GM18519 (cell line): ENCODE measurements around the gene ICAM3.
"Not testable (repeated sequence)": the region's sequence is repeated elsewhere in the genome, so short reads cannot be mapped to it uniquely, and the experiment has no call there.

Experiments
- ATAC-seq: cut with Tn5 transposase; IDR thresholded peaks from one replicate; pipeline ENCODE4 v1.9.1; 2021; ENCODE audit warnings: mild to moderate bottlenecking, moderate library complexity; ENCODE audit not compliant: unreplicated experiment, low FRiP score

The ICAM3 gene, protein sequence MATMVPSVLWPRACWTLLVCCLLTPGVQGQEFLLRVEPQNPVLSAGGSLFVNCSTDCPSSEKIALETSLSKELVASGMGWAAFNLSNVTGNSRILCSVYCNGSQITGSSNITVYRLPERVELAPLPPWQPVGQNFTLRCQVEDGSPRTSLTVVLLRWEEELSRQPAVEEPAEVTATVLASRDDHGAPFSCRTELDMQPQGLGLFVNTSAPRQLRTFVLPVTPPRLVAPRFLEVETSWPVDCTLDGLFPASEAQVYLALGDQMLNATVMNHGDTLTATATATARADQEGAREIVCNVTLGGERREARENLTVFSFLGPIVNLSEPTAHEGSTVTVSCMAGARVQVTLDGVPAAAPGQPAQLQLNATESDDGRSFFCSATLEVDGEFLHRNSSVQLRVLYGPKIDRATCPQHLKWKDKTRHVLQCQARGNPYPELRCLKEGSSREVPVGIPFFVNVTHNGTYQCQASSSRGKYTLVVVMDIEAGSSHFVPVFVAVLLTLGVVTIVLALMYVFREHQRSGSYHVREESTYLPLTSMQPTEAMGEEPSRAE

DNA sequence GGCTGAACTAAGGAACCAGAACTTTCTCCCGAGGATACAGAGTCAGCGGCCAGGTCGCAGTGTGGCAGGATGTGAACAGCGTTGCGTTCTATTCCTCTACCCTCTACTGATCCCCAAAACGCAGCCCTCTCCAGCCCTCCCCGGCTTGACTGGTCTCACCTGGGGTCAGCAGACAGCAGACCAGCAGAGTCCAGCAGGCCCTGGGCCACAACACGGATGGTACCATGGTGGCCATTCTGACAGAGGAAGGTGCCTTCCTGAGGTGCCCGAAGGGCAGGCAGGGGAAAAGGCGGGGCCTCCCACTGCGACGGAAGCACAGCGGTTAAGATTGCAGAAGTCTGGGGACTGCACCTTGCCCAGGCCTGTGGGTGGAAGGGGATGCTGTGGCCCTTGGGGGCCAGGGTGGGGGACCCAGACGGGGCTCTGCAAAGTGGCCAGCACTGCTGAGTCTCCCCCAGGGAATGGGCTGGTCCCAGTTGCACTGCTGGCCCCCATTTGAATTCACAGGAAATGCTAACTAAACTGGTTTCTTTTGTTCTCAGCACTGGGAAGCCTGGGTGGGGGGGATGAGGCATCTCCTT, at the start of gene ICAM3:
TSS of gene ICAM3 (minus strand) at position 245 of the 581 bp plus-strand sequence. CDS start at position 235, 10 bp downstream.
- no peak for ATAC-seq

DNA sequence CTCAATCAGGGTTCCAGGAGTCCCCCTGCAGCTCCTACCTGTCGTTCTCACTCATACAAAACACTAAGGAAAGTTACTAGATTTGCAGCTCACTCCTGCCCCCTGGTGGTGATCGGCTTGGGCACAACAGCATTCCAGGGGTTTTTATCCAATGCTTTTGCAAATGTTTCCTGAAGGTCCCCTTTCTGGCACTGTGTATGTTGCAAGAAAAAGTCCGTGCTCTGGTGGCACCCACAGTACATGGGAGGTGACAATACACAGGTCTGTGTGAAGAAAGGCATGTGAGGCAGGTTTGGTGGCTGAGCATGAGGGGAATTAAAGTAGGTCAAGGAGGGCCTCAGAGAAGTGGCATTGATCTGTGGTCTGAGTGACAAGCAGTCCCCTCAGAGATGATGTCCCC, 49.5 kb upstream of the ICAM3 start:
- no peak for ATAC-seq

DNA sequence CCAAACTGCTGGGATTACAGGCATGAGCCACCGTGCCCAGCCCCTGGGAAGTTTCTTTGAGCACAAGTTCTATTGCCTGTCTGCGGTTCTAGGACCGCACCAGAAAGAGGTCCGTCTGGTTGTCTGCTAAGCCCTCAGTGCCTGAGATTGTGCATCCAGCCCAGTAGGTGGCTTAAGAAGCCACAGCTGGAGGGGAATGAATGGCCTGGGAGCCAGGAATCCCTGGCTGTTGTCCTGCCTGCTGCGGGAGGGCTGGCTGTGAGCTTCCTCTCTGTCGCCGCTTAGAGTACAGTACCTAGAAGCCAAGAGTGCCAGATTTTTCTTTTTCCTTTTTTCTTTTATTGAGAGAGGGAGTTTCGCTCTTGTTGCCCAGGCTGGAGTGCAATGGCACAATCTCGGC, 45.2 kb upstream of the ICAM3 start:
- ATAC-seq = no peak

DNA sequence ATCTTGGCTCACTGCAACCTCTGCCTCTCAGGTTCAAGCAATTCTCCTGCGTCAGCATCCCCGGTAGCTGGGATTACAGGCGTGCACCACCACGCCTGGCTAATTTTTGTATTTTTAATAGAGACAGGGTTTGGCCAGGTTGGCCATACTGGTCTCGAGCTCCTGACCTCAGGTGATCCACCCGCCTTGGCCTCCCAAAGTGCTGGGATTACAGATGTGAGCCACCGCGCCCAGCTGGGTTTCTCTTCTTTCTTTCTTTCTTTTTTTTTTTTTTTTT, 43.7 kb upstream of the ICAM3 start:
- not testable (repeated sequence) for ATAC-seq

DNA sequence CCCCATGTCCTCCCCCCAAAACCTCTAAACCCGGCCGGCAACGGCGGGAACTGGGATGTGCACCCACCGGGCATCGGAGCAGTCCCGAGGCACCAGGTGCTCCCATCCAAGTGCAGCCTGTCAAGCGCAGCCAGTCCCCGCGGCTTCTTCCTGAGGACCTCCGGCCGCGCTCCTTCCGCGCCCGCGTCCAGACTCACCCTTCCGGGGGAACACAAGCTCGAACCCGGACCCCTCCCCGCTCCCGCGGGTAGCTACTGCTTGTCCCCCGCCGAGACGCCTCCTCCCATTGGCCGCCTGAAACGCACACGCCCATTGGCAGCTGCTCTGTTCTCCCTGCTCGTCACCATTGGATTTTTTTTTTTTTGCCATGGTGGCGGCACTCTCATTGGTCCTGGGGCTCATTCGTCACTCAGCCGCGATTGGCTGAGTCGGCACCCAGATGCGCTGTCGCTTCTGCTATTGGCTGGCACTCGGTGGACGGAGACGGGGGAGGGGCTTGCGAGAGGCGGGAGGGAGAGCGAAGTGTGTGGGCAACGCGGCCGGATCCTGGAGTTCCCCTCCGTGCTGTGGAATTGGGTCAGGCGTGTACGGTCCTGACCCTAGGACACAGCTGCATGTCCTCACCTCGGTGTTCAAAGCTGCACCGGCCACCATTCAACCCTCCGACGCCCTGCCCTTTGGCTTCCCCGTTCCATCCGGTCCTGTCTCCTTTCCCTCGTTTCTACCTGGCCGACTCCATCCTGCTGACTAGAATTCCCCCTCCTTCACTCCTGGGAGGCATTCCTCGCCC, 41.1 kb upstream of the ICAM3 start, which contains the start of gene TYK2:
TSS of gene TYK2 (minus strand) at position 260 of the 790 bp plus-strand sequence. CDS start 2,166 bp downstream, outside the sequence.
- ATAC-seq = peak; percentile 73

DNA sequence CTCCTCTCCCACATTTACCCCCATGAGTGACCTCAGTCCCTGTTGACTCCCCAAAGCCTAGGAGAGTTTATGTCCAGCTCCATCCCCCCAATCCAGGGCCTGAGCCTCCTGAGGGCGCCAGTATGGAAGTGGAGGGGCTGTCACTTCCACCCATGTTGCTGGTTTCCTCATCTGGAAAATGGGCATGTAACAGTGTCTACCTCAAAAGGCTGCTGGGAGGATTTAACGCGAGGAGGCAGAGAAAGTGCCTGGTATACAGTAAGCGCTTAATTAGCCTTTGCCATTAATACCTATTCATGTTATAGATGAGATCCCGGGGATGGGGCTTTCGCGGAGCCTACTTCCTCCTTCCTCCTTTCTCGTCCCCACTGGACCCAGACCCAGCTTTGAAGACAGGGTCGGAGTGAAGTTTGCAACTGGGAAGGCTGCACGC, 40.5 kb upstream of the ICAM3 start:
- no peak for ATAC-seq

DNA sequence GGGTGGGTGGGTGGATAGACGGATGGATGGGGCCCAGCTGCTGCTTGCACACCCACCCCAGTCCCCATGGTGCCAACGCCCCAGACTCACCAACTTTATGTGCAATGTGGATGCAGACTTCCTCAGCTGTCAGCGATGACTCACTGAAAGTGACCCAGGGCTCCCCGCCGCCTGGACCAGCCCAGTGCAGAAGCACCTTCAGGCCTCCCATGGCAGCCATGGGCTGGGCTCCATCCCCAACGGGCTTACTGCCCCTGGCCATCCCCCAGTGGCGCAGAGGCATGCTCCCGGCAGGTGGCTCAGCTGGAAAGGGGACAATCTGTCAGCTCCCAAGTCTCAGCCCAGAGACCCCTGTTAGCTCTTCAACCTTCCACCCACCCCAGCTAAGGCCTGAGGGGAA, 38.7 kb upstream of the ICAM3 start:
- ATAC-seq = no peak

DNA sequence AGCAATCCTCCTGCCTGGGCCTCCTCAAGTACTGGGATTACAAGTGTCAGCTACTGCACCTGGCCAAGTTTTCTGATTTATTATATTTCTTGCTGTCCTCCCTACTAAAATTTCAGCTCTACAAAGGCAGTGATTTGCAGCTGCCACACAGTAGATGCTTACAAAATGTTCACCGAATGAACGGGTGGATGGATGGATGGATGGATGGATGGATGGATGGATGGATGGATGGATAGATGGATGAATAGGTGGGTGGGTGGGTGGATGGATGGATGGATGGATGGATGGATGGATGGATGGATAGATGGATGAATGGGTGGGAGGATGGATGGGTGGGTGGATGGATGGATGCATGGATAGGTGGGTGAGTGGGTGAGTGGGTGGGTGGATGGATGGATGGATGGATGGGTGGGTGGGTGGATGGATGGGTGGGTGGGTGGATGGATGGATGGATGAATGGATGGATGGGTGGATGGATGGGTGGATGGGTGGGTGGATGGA, 37.8 kb upstream of the ICAM3 start:
- not testable (repeated sequence) for ATAC-seq

DNA sequence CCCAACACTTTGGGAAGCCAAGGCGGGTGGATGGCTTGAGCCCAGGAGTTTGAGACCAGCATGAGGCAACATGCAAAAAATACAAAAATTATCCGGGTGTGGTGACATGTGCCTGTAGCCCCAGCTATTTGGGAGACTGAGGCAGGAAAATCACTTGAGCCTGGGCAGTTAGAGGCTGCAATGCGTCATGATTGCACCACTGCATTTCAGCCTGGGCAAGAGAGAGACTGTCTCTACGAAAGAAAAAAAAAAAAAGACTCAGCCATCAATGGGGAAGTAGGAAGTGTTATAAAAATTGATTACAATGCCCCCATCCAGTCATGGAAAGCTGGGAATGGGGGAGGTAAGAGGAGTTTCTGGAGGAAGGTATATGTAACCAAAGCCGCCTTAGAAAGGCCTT, 35.5 kb upstream of the ICAM3 start:
- ATAC-seq = no peak

DNA sequence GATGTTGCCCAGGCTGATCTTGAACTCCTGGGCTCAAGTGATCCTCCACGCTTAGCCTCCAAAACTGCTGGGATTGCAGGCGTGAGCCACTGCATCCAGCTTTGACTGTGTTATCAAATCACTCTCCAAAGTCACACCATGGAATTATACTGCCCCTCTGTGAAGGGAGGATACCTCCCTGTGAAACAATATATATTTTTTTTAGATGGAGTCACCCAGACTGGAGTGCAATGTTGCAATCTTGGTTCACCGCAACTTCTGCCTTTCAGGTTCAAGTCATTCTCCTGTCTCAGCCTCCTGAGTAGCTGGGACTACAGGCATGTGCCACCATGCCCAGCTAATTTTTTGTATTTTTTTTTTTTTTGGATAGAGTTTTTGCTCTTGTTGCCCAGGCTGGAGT, 33.3 kb upstream of the ICAM3 start:
- no peak for ATAC-seq

DNA sequence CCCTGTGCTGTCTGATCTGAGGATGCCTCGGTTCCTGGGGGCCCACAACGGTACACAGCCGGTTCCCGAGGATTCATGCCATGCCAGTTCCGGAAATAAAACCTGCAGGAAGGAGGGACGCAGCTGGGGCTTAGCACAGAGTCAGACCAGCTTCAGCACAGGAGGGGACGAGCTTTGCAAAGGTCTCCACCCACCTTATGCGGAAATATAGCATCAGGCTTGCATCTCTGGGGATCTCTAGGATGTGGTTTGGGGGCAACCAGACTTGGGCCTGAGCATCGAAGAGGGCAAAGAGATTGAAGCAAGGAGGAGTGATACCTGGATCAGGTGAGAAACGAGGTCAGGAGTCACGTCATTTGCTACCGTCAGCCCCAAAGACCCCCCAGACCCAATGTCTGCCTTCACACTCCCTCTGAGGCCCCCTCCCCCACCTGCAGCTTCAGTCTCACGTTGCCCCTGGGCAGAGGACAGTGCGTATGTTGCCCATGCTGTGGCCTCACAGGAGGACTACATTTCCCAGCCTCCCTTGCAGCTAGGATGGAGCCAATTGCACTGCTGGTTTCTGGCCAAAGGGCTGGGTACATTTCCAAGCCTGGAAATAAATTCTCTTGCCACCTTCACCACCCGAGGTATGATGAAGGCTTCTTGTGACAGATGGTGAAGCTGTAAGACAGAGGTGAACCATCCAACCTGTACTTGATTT, 28.8 kb upstream of the ICAM3 start:
- ATAC-seq = no peak

DNA sequence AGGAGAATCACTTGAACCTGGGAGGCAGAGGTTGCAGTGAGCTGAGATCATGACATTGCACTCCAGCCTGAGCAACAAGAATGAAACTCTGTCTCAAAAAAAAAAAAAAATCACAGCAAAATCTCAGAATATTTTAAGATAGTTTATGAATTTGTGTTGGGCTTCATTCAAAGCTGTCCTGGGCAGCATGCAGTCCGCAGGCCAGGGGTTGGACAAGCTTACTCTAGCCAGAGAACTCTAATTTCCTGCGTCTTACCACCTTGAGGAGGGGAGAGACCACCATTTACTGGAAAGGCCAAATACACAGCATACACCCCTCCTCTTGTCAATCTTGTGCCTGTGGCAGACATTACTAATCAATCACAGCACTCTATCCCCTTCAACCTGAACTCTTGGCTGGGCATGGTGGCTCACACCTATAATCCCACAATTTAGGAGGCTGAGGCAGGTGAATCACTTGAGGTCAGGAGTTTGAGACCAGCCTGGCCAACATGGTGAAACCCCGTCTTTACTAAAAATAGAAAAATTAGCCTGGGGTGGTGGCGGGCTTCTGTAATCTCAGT, 27.6 kb upstream of the ICAM3 start:
- not testable (repeated sequence) for ATAC-seq

DNA sequence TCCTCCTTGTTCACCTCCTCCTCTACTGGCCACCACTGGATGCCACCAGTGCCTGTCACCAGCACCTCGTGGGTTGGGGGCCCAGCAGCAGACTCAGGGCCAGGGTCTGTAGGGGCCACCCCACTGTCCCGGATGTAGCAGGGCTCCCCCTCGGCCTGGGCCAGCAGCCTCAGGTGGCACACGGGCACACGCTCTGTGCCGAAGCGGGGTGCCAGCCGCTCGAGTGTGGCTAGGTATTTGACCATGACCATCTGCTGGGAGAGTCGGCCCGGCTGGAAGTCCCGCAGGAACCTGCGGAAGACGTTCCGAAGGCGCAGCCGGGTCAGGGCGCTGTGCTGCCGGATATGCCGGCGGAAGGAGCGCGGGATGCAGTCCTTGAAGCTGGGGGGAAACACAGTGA, 26.1 kb upstream of the ICAM3 start:
- no peak for ATAC-seq

DNA sequence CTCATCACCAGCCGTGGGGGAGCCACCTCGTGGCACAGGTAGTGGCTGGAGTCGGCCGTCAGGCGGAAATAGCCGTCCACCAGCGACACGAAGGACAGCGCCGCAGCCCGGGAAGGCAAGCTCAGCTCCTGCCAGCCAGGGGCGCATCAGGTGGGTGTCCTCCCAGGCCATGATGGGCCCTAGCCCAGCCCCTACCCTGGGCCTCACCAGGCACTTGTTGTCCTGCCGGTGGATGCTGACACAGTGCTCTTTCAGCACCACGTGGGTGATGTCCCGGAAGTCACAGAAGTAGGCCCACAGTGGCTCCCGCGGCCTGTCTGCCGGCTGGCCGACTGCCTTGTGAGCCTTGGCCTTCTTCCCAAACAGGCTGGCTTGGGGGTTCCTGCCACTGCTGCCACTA, 25.2 kb upstream of the ICAM3 start:
- no peak for ATAC-seq

DNA sequence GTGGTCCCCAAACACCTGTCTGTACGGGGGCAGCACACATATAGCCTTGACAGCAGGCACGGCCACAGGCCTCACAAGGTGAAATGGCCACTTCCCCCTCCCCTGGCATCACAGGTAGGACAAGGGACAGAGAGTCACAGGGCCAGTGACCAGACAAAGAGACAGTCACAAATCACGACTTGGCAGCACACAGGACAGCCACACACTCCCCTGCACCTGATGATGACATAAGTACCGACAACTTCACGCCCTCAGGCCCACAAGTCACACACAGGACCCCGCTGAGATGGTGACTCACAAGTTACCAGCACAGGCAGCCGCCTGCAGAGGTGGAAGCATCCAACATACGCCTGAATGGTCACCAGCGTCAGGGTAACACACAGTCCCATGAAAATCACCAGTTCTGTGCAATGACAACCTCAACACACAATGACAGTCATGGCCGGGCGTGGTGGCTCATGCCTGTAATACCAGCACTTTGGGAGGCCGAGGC, 24.4 kb upstream of the ICAM3 start:
- ATAC-seq = no peak

DNA sequence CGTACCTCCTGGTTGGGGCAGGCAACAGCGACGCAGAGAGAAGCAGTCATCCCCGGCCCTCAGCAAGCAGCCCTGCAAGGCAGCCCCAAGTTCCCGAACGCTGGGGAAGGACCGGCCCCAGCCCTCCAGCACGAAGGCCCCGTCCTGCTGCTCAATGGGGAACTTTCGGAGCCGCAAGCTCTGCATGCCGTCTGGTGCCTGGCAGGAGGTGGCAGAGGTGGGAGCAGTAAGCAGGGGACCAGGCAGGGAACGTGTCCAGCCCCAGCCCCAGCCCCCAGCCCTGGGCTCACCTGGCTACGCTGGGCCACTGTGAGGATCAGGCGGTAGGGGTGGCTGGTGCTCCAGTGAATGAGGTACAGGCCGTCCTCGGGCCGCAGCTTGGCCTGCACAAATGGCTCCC, 22.8 kb upstream of the ICAM3 start:
- ATAC-seq = no peak

DNA sequence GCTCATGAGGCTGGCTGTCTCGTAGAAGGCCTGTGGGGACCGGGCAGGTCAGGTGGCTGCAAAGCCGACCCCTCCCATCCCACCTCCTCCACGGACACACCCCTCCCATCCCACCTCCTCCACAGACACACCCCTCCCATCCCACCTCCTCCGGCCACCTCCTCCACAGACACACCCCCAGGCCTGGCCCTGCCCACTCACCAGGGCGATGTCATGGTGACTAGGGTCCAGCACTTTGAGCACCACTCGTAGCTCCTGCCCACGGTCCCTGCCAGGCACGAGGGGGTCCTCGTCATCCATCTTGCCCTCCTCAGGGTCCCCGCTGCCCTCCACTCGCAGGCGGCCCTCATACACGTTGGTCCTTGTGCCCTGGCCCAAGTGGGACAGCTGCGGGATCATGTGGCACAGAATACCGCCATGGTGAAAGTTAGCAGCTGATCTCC, 22.2 kb upstream of the ICAM3 start:
- ATAC-seq = no peak

DNA sequence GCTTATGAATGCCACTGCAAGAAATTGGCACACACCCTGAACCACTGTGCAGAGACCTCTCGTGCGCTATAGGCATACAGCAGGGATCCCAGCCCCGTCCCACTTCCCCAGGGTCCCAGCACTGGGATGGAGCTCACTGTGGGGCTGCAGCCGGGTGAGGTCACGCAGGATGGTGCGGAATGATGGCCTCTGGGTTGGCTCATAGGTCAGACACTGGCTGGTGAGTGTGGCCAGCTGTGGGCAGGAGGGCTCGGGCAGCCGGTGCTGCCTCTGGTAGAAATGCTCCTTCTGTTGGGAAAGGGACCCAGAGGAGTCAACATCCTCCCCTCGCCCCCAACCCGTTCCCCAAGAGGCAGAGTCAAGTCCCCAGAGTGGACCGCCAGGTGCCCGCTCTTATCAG, 17.0 kb upstream of the ICAM3 start:
- no peak for ATAC-seq

DNA sequence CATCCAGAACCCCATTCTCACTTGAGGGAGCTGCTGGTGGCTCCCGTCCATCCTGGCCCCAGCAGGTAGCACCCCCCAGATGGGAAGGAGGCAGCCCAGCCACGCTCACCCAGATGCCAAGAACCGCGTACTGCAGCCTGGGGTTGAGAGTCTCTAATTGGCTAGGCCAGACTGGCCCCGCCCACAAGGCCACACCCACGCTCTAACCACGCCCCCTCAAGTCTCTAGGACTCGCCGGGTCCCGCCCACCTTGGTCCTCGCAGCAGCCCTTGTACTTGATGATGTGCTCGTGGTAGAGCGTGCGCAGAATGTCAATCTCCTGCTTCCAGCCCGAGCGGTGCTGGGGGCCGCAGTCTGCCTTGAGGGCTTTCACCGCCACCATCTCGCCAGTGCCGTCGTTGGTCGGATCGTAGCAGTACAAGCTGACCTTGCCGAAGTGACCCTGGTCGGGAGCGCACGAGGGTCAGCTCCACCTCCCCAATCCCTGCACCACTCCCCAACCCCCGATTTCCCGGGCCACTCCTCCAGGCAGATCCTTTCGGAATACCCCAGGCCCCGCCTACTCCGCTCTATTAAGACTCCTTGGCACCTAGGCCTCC, 14.5 kb upstream of the ICAM3 start:
- no peak for ATAC-seq
